Metanephros (tissue), 1 donor: ENCODE results near the gene PEF1. TPM values are rescaled to one million over a fixed set of nuclear protein-coding genes. Genes with fewer than 3 reads are reported as not detected.

ENCODE experiments used
- total RNA-seq: library from RNA; depleted of rRNA; stranded (reverse); fragments of >200 nt; gene quantifications from one replicate; pipeline ENCODE4 v1.2.3, GENCODE V29; 2014

PEF1 gene, protein sequence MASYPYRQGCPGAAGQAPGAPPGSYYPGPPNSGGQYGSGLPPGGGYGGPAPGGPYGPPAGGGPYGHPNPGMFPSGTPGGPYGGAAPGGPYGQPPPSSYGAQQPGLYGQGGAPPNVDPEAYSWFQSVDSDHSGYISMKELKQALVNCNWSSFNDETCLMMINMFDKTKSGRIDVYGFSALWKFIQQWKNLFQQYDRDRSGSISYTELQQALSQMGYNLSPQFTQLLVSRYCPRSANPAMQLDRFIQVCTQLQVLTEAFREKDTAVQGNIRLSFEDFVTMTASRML
- 76.0 TPM for total RNA-seq

DNA sequence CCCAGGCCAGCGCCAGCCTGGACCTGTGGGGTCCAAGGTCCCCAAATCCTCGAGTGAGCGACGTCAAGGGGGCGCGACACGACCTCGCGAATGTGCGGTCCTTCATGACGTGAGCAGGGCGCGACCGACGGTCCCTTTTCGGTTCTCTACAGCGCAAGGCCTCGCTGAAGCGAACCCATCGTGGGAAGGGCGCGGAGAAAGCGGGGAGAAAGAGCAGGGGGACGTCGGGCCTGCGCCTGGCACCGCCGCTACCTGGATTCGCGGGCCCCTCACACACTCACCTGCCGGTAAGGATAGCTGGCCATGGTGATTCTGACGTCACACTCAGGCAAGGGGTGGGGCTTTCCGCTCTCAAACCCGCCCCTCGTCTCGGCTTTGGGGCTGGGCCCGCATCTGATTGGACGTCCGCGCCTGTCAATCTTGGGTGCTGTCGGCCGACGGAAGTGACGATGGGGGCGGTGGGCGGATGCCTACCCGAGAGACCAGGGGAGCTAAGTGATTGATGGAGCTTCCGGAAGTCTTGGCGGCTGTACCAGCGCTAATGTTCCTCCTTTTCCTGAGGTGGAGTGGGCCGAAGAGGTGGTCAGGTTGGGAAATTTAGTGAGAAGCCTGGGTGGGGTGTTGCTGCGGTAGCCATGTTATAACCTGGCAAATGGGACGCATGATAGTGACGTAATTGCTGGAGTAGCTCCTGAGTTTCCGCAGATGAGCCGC lies at the start of gene PEF1:
Gene PEF1 (minus strand): TSS at position 317 of the 714 bp plus-strand sequence. CDS start 12 bp downstream, at position 305.

DNA sequence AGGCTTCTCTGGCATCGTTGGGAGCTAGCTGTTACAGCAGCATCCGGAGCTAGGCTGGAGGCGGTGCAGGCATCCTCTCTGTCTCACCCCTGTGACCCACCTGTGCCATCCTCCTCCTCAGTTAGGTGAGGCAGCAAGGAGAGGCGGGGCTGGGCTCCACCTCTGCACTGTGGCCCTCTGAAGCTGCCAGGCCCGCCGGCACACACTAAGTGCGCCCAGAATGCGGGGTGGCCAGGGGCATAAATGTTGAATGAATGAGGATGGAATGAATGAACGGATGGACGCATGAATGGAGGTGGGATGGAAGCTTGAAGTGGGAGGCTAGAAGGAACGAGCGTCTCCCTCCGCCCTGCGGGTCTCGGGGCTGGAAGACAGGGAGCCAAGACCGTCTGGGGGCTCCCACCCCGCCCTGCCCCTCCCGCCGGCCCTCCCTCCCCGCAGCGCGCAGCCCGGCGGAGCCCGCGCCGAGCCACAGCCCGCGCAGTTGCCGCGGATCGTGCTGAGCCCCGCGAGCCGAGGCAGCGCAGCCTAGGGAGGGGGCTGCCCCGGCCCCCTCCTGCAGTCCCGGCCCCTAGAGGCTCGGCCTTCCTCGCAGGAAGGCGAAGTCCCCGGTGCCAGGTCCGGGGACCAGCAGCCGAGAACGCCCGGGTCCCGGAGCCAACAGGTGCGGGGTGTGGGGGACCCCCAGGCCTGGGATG lies 27.3 kb downstream of the PEF1 start, which contains the start of gene HCRTR1:
Gene HCRTR1 (plus strand): TSS at position 472 of the 698 bp plus-strand sequence. CDS start 1,504 bp downstream, outside the sequence.

Other genes with a start within 250 kb of the PEF1 start
- gene SERINC2, start 231.7 kb downstream of the PEF1 start, total RNA-seq, result 24.8 TPM
- 96.1 TPM for gene TINAGL1, start 68.4 kb downstream of the PEF1 start, total RNA-seq
- 0.35 TPM for gene HCRTR1, start 27.2 kb downstream of the PEF1 start, total RNA-seq
- gene COL16A1, start 59.1 kb upstream of the PEF1 start, total RNA-seq, result 113 TPM
- gene ADGRB2, start 119.5 kb upstream of the PEF1 start, total RNA-seq, result 18.9 TPM
- 0.76 TPM for gene SPOCD1, start 171.1 kb upstream of the PEF1 start, total RNA-seq